Endothelial cell of umbilical vein (primary cell): ENCODE results near the gene VSTM2B.

Source experiments
- POLR2A ChIP-seq: IDR thresholded peaks from 2 replicates; pipeline ENCODE4 v1.6.1; 2012; ENCODE audit warnings: low read depth, mild to moderate bottlenecking, control low read depth, low read length
- POLR2AphosphoS5 ChIP-seq: IDR thresholded peaks from 2 replicates; pipeline ENCODE4 v1.6.1; 2012; ENCODE audit warnings: low read depth, mild to moderate bottlenecking, control low read depth, low read length, moderate library complexity; ENCODE audit not compliant: insufficient read depth
- TF ChIP-seq, protein P1 (sequence below), 2 donors: IDR thresholded peaks; 1 replicate in 1 of 2; 2 replicates in 1 of 2; pipeline ENCODE4 v1.5.1; 2011; ENCODE audit warnings: low read length in 2 of 2, mild to moderate bottlenecking in 2 of 2, moderate library complexity in 2 of 2, control low read depth in 1 of 2, inconsistent platforms in 1 of 2, low read depth in 1 of 2; ENCODE audit not compliant: insufficient read depth in 1 of 2; ENCODE audit errors: extremely low read depth in 1 of 2

DNA sequence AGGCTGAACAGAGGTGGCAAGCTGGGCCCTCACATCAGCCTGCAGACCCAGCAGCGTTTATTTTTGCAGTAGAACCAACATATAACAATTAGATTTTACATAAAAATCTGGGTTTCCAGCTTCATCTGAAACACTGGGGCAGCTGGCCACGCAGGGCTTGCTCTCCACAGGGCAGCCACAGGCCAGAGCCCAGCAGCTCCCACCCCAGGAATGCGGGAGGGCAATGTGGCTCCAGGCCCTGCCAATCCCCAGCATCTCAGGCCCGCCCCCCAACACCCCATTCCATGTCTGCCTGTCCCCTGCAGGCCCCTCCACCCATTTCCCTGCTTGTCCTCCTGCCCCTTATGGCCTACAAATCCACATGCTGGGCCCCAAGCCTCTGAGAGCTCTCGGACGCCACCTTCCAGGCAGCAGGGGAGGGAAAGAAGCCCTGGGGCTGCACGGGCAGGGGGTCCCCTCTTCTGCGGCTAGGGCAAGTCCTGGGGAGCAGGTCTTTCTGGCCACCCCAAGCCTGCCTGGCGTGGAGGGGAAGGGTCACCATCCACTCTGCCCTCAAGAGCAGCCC is 15.0 kb upstream of the VSTM2B start:
- TF ChIP-seq, protein P1, sequence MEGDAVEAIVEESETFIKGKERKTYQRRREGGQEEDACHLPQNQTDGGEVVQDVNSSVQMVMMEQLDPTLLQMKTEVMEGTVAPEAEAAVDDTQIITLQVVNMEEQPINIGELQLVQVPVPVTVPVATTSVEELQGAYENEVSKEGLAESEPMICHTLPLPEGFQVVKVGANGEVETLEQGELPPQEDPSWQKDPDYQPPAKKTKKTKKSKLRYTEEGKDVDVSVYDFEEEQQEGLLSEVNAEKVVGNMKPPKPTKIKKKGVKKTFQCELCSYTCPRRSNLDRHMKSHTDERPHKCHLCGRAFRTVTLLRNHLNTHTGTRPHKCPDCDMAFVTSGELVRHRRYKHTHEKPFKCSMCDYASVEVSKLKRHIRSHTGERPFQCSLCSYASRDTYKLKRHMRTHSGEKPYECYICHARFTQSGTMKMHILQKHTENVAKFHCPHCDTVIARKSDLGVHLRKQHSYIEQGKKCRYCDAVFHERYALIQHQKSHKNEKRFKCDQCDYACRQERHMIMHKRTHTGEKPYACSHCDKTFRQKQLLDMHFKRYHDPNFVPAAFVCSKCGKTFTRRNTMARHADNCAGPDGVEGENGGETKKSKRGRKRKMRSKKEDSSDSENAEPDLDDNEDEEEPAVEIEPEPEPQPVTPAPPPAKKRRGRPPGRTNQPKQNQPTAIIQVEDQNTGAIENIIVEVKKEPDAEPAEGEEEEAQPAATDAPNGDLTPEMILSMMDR (IDR thresholded peaks at IDR 0.05; ENCODE audit: extremely low read depth in 1 of 2, insufficient read depth in 1 of 2, low read depth in 1 of 2, low read length in 2 of 2), result no peak
- no peak for TF ChIP-seq POLR2AphosphoS5
- TF ChIP-seq POLR2A, result no peak
